GM12864 (cell line): ENCODE measurements around the gene SATL1.

Experiments used
- DNase-seq: peaks from one replicate; pipeline ENCODE4 v3.0.0-alpha.2; 2011; ENCODE audit warnings: low read depth
- H3K4me3 ChIP-seq: 2 replicates; pipeline ENCODE4 v1.5.1; 2011; ENCODE audit warnings: mild to moderate bottlenecking, low read depth, low read length, control low read depth
- CTCF ChIP-seq: IDR thresholded peaks from 2 replicates; pipeline ENCODE4 v1.5.1; 2011; ENCODE audit warnings: low read depth, mild to moderate bottlenecking, moderate library complexity, low read length, control low read depth, inconsistent platforms; ENCODE audit errors: missing control alignments

The SATL1 gene

GRCh38 chrX:85221361-85221760 lies 22.2 kb downstream of the SATL1 start:
- no peak for DNase-seq
- no peak for TF ChIP-seq CTCF
- H3K4me3 ChIP-seq: no peak overlapping the region

GRCh38 chrX:85215946-85216345 lies 27.6 kb downstream of the SATL1 start:
- TF ChIP-seq CTCF: no peak
- no peak overlapping the region for H3K4me3 ChIP-seq
- DNase-seq: no peak

- H3K4me3 ChIP-seq: no peak overlapping the region
- DNase-seq: no peak
- no peak for TF ChIP-seq CTCF
Measured at GRCh38 chrX:85213792-85214530, 29.6 kb downstream of the SATL1 start.

- no peak overlapping the region for H3K4me3 ChIP-seq
- TF ChIP-seq CTCF: no peak
- no peak for DNase-seq
Measured at GRCh38 chrX:85203461-85203970, 40.1 kb downstream of the SATL1 start.

GRCh38 chrX:85196319-85196718 lies 47.3 kb downstream of the SATL1 start:
- no peak for TF ChIP-seq CTCF
- H3K4me3 ChIP-seq: no peak overlapping the region
- no peak for DNase-seq

- H3K4me3 ChIP-seq: no peak overlapping the region
- no peak for DNase-seq
Measured at GRCh38 chrX:85159644-85160043, 83.9 kb downstream of the SATL1 start.

More at GRCh38 chrX:85159644-85160043, 83.9 kb downstream of the SATL1 start:
- no peak for TF ChIP-seq CTCF
